Heart right ventricle (tissue), 16 donors: ENCODE results near the gene ABLIM1. TPM values are rescaled to one million over a fixed set of nuclear protein-coding genes. Genes with fewer than 3 reads are reported as not detected.

Experiments
- ATAC-seq, 8 donors: fragments of 200-7000 bp; cut with Tn5 transposase; one replicate each; pipeline ENCODE4 v1.9.1; 2020; ENCODE audit warnings: mild to moderate bottlenecking in 8 of 8, moderate library complexity in 8 of 8, moderate number of reproducible peaks in 1 of 8
- DNase-seq, 2 donors: peaks; one replicate each; pipeline ENCODE4 v3.0.0-alpha.2; 2020
- H3K27ac ChIP-seq, 10 donors: fragments of 200-600 bp; sonication (generic) in 2 of 10; one replicate each; pipeline versions ENCODE4 v1.5.0 to v1.8.0; 2020 to 2022; ENCODE audit warnings: mild to moderate bottlenecking in 3 of 10
- H3K27me3 ChIP-seq, 7 donors: fragments of 200-600 bp; one replicate each; pipeline ENCODE4 v1.8.0; 2021 to 2022; ENCODE audit warnings: mild to moderate bottlenecking in 2 of 7
- H3K36me3 ChIP-seq, 9 donors: fragments of 200-600 bp; sonication (generic) in 1 of 9; one replicate each; pipeline versions ENCODE4 v1.5.0 to v1.8.0; 2020 to 2022; ENCODE audit warnings: mild to moderate bottlenecking in 2 of 9
- H3K4me1 ChIP-seq, 9 donors: fragments of 200-600 bp; sonication (generic) in 1 of 9; one replicate each; pipeline versions ENCODE4 v1.5.0 to v1.8.0; 2020 to 2022; ENCODE audit warnings: mild to moderate bottlenecking in 4 of 9
- H3K4me3 ChIP-seq, 10 donors: fragments of 200-600 bp; sonication (generic) in 2 of 10; one replicate each; pipeline versions ENCODE4 v1.5.0 to v1.8.0; 2020 to 2022; ENCODE audit warnings: mild to moderate bottlenecking in 7 of 10, moderate library complexity in 2 of 10
- H3K9me3 ChIP-seq, 11 donors: fragments of 200-600 bp in 10 of 11; sonication (generic) in 2 of 11; one replicate each; pipeline versions ENCODE4 v1.5.0 to v1.8.0; 2013 to 2022; ENCODE audit warnings: mild to moderate bottlenecking in 2 of 11, control low read depth in 1 of 11, moderate library complexity in 1 of 11
- WGBS, 2 donors: extraction: QIAGEN DNeasy Blood & Tissue Kit; methylation state at CpG; one replicate each; pipeline ENCODE4 v1.1.7; 2013; ENCODE audit warnings: inconsistent platforms in 1 of 2; 5-methylcytosine and 5-hydroxymethylcytosine counted together
- intact Hi-C, 10 donors: fragments of 100-400 bp; cut with DNase I; formaldehyde crosslinking; loops; one replicate each; pipeline versions ENCODE4 v1.11.1 to v1.14.2; 2022
- polyA plus RNA-seq, 2 donors: library from polyadenylated mRNA; stranded (reverse); fragments of 200-250 nt; gene quantifications; one replicate each; pipeline ENCODE4 v1.2.3, GENCODE V29; 2013
- total RNA-seq, 10 donors: library from RNA; stranded (reverse); fragmentation: NEBNext Ultra II Directional in 3 of 10; extraction: Animal tissue kit (Norgen Biotek cat#: 25700) in 3 of 10; gene quantifications; one replicate each; pipeline versions ENCODE4 v1.2.1 to v1.2.4, GENCODE V29; 2021 to 2023
- TF ChIP-seq, protein P1 (sequence below), 9 donors: fragments of 200-600 bp; sonication (generic) in 2 of 9; IDR thresholded peaks; one replicate each; pipeline versions ENCODE4 v1.5.0 to v1.8.0; 2021 to 2022; ENCODE audit warnings: antibody characterized with exemption in 9 of 9, mild to moderate bottlenecking in 5 of 9, moderate library complexity in 1 of 9
- donor health status: Arrhythmogenic right ventricular cardiomyopathy.
- donor health status: ischemic (EF 13 %, LVEDD 7.1; RV severe dilation, severe dysfunction).
- donor health status: healthy with polysubstance abuse.
- donor health status: DM: no; HTN: yes; CAD: no.
- donor health status: DM: no; HTN: no; CAD: no.
- donor health status: ischemic (EF 25% LVEDD 6.9; RV normal size, moderate dysfunction).
- donor health status: ischemic (EF 25% LVEDD 5.7; RV mildly dilated, moderate dysfunction).
- donor health status: healthy.
- donor health status: DM: yes; HTN: yes; CAD: no.
- donor health status: Ischemic cardiomyopathy.
- donor health status: ischemic (EF 35%, LVEDD 5.7; RV mildly dilated, moderate dysfunction).
- donor health status: nonischemic (EF 11% LVEDD 7.7; RV severe dilation, severe dysfunction).
- donor health status: DM: yes; HTN: yes; CAD: no.
- donor health status: PGD.
- donor health status: ischemic (EF 29% LVEDD 5.4; RV normal size, mild dysfunction).
- donor health status: nonischemic (EF 23%, LVEDD 6.1; RV moderate dilation, normal function).

Gene ABLIM1
- total and polyA plus RNA-seq, 12 donors = 119 to 816 (median 600) TPM

DNA sequence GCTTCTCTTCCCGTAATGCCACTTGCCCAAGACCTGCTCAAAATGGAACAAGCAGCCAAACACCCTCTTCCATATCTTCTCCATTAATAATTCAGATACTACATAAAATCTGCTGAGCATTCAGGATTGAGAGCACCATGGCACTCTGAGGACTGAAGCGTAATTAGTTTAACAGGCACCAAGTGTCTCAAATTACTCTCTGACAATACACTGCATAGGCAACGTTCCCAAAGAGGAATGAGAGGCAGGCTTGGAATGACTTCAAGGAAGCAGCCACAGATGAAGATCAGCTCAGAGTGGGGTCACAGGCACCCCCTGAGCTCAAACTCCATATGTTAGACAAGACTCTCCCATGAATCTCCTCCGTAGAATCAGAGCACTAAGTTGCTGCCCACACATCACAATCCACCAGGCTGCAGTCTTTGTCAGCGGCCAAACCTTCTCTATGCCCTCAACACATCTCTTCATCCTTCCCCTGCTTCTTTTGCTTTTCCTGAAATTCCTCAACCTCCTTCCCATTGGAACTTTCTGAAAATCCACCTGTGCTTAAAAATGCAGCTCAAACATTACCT lies 4.7 kb upstream of the ABLIM1 start:
- peaks cover 0 to 13% (median 0%) of the 10 kb centered on the region in 11 donors for H3K9me3 ChIP-seq
- intact Hi-C loops = no loop called here
- DNase-seq = no peak
- TF ChIP-seq, protein P1, sequence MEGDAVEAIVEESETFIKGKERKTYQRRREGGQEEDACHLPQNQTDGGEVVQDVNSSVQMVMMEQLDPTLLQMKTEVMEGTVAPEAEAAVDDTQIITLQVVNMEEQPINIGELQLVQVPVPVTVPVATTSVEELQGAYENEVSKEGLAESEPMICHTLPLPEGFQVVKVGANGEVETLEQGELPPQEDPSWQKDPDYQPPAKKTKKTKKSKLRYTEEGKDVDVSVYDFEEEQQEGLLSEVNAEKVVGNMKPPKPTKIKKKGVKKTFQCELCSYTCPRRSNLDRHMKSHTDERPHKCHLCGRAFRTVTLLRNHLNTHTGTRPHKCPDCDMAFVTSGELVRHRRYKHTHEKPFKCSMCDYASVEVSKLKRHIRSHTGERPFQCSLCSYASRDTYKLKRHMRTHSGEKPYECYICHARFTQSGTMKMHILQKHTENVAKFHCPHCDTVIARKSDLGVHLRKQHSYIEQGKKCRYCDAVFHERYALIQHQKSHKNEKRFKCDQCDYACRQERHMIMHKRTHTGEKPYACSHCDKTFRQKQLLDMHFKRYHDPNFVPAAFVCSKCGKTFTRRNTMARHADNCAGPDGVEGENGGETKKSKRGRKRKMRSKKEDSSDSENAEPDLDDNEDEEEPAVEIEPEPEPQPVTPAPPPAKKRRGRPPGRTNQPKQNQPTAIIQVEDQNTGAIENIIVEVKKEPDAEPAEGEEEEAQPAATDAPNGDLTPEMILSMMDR (IDR thresholded peaks at IDR 0.05) = no peak
- no peaks in the 10 kb centered on the region for H3K27me3 ChIP-seq
- no peaks in the 10 kb centered on the region for H3K36me3 ChIP-seq
- ATAC-seq = peak in 6 of 8 donors; percentile 4 to 42 (median 24)
- 37% methylated on average over 5 of the region's 5 CpGs for WGBS, 2 donors
- H3K4me3 ChIP-seq = no peak overlapping the region
- H3K27ac ChIP-seq = peak overlapping the region; percentile 45 to 84 (median 74)
- H3K4me1 ChIP-seq = peaks cover 28 to 95% (median 80%) of the 10 kb centered on the region in 9 donors

DNA sequence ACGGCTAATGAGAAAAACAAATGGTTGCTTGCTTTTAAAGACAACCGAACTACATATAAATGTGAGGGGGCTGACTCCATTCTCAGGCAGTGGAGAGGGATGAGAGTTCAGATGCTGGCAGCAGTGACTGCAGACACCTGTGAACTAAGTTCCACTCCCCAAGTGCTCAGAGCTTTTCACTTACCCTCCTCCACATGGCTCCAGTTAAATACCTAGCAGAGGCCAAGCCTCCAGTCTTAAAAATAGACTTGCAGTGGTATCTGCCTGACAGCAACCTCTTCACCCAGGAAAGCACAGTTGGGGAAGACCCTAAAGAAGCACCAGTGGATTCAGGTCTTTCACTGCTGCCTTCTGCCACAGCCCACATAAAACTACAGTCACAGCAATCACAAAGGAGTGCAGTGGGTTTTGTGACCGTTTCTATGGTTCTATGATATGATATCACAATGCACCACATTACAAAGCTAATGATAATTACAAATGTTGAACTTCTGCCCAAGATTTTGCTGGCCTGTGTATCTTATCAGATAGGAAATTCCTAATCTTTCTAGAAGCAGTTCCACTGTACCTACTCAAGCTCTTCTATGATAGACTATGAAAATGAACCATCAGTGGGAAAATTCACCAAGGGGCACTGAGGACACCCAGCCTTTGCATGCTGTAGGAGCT lies 3.3 kb upstream of the ABLIM1 start:
- no peaks in the 10 kb centered on the region for H3K36me3 ChIP-seq
- 57 to 63% methylated on average over 3 of the region's 3 CpGs for WGBS, 2 donors
- no peak overlapping the region for H3K4me3 ChIP-seq
- DNase-seq (no peak), ATAC-seq (peak in 1 of 8 donors; percentile 19)
- peaks cover 0 to 8% (median 0%) of the 10 kb centered on the region in 11 donors for H3K9me3 ChIP-seq
- TF ChIP-seq, protein P1 (IDR thresholded peaks at IDR 0.05) = no peak
- H3K27me3 ChIP-seq = no peaks in the 10 kb centered on the region
- intact Hi-C loops = no loop called here
- H3K27ac ChIP-seq = peak overlapping the region in 9 of 10 donors; percentile 9 to 84 (median 71)
- peaks cover 28 to 100% (median 85%) of the 10 kb centered on the region in 9 donors for H3K4me1 ChIP-seq

DNA sequence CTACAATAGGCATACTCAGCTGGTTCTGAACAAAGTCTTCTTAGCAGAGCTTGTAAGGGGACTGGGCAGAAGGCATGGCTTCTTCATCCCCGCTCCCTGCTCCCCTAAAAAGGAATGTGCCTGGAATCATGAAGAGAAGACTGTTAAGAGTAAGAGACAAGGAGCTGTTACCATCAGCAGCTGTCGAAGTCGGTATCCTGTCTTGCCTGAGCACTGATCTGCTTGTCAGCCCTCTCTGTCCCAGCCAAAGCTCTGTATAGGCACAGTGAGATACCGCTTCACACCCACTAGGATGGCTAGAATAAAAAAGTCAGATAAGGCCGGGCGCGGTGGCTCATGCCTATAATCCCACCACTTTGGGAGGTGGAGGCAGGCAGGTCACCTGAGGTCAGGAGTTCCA lies 2.4 kb downstream of the ABLIM1 start:
- TF ChIP-seq, protein P1 (IDR thresholded peaks at IDR 0.05) = no peak
- Histone ChIP-seq H3K36me3 (no peaks in the 10 kb centered on the region), H3K9me3 (no peaks in the 10 kb centered on the region), H3K4me3 (no peak overlapping the region), H3K27me3 (no peaks in the 10 kb centered on the region), H3K4me1 (peaks cover 35 to 99% (median 83%) of the 10 kb centered on the region in 9 donors), H3K27ac (peak overlapping the region; percentile 28 to 92 (median 77))
- ATAC-seq = peak in 1 of 8 donors; percentile 51
- no peak for DNase-seq
- 34 to 51% methylated on average over 7 of the region's 7 CpGs for WGBS, 2 donors
- intact Hi-C loops = loop anchor here in 1 of 10 donors (2.0 kb wide), 1 partner anchor 29 kb away; no protein-coding TSS in a partner anchor

GRCh38 chr10:114654822-114655575 lies 3.1 kb downstream of the ABLIM1 start:
- Histone ChIP-seq H3K4me1 (peaks cover 36 to 99% (median 85%) of the 10 kb centered on the region in 9 donors), H3K9me3 (no peaks in the 10 kb centered on the region), H3K36me3 (no peaks in the 10 kb centered on the region), H3K27ac (peak overlapping the region; percentile 38 to 92 (median 77)), H3K4me3 (no peak overlapping the region), H3K27me3 (no peaks in the 10 kb centered on the region)
- DNase-seq (no peak), ATAC-seq (no peak)
- intact Hi-C loops = loop anchor here in 3 of 10 donors (2.0 to 5.0 kb wide), 3 partner anchors 30 to 42 kb away; no protein-coding TSS in a partner anchor
- 24 to 32% methylated on average over 3 of the region's 3 CpGs for WGBS, 2 donors
- TF ChIP-seq, protein P1 (IDR thresholded peaks at IDR 0.05) = no peak
